Ovary (tissue), 3 donors: ENCODE measurements around the gene ZNF273.

Experiments
- EP300 ChIP-seq: sonication (generic); formaldehyde crosslinking; IDR thresholded peaks from one replicate; pipeline ENCODE4 v1.6.1; 2017; ENCODE audit warnings: antibody characterized with exemption
- TF ChIP-seq, protein P1 (sequence below), 3 donors: fragments of 450-650 bp in 2 of 3; fragments of 200-600 bp in 1 of 3; IDR thresholded peaks; one replicate each; pipeline versions ENCODE4 v1.5.1 to v1.8.0; 2016 to 2022; ENCODE audit warnings: antibody characterized with exemption in 3 of 3, mild to moderate bottlenecking in 1 of 3
- donor health status: DM: no; HTN: no; CAD: no.

GRCh38 chr7:64874114-64874513 lies 29.0 kb upstream of the ZNF273 start:
- TF ChIP-seq, protein P1, sequence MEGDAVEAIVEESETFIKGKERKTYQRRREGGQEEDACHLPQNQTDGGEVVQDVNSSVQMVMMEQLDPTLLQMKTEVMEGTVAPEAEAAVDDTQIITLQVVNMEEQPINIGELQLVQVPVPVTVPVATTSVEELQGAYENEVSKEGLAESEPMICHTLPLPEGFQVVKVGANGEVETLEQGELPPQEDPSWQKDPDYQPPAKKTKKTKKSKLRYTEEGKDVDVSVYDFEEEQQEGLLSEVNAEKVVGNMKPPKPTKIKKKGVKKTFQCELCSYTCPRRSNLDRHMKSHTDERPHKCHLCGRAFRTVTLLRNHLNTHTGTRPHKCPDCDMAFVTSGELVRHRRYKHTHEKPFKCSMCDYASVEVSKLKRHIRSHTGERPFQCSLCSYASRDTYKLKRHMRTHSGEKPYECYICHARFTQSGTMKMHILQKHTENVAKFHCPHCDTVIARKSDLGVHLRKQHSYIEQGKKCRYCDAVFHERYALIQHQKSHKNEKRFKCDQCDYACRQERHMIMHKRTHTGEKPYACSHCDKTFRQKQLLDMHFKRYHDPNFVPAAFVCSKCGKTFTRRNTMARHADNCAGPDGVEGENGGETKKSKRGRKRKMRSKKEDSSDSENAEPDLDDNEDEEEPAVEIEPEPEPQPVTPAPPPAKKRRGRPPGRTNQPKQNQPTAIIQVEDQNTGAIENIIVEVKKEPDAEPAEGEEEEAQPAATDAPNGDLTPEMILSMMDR (IDR thresholded peaks at IDR 0.05): no peak
- TF ChIP-seq EP300: no peak
